ENCODE data around the gene DRC3. TPM values are rescaled to one million over a fixed set of nuclear protein-coding genes. Genes with fewer than 3 reads are reported as not detected.

The DRC3 gene
- total and polyA plus RNA-seq, 2 experiments from 2014 or later, result 1.1 to 1.8 TPM

DNA sequence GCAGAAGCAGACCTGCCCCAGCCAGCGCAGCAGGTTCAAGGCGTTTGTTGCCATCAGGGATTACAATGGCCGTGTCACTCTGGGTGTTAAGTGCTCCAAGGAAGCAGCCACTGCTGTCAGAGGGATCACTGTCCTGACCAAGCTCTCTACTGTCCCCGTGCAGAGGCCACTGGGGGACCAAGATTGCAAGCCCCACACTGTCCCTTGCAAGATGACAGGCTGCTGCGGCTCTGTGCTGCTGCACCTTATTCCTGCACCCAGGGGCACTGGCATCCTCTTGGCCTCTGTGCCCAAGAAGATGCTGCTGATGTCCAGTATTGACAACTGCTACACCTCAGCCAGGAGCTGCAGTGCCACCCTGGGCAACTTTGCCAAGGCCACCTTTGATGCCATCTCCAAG, 38.6 kb downstream of the DRC3 start:
- Histone ChIP-seq H3K79me2 (no peaks in the 10 kb centered on the region), H3K4me2 (no peak overlapping the region), H3K36me3 (replicated peaks; ENCODE audit: insufficient read depth, low read depth) (no peaks in the 10 kb centered on the region), H3K4me1 (ENCODE audit: insufficient read depth) (no peaks in the 10 kb centered on the region), H3K9me2 (replicated peaks; ENCODE audit: insufficient read depth) (no peaks in the 10 kb centered on the region), H3K27ac (no peak overlapping the region), H3K27me3 (no peaks in the 10 kb centered on the region), H4K20me1 (ENCODE audit: insufficient read depth, poor library complexity, severe bottlenecking) (no peaks in the 10 kb centered on the region), H2AFZ (no peak overlapping the region), H3K9me3 (ENCODE audit: low read depth) (no peaks in the 10 kb centered on the region), H3K4me3 (no peak overlapping the region)
- WGBS (ENCODE audit: low lambda C conversion rate, missing lambda C conversion rate), result 94% methylated on average over 5 of the region's 5 CpGs
- no peak for DNase-seq (ENCODE audit: low spot score)
- TF ChIP-seq, protein P1, sequence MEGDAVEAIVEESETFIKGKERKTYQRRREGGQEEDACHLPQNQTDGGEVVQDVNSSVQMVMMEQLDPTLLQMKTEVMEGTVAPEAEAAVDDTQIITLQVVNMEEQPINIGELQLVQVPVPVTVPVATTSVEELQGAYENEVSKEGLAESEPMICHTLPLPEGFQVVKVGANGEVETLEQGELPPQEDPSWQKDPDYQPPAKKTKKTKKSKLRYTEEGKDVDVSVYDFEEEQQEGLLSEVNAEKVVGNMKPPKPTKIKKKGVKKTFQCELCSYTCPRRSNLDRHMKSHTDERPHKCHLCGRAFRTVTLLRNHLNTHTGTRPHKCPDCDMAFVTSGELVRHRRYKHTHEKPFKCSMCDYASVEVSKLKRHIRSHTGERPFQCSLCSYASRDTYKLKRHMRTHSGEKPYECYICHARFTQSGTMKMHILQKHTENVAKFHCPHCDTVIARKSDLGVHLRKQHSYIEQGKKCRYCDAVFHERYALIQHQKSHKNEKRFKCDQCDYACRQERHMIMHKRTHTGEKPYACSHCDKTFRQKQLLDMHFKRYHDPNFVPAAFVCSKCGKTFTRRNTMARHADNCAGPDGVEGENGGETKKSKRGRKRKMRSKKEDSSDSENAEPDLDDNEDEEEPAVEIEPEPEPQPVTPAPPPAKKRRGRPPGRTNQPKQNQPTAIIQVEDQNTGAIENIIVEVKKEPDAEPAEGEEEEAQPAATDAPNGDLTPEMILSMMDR (IDR thresholded peaks at IDR 0.05; ENCODE audit: poor library complexity), result no peak
- TF ChIP-seq EZH2phosphoT487 (IDR thresholded peaks at IDR 0.05; ENCODE audit: low read depth, severe bottlenecking, unreplicated experiment) (no peak), EZH2 (IDR thresholded peaks at IDR 0.05; ENCODE audit: borderline replicate concordance) (no peak)

DNA sequence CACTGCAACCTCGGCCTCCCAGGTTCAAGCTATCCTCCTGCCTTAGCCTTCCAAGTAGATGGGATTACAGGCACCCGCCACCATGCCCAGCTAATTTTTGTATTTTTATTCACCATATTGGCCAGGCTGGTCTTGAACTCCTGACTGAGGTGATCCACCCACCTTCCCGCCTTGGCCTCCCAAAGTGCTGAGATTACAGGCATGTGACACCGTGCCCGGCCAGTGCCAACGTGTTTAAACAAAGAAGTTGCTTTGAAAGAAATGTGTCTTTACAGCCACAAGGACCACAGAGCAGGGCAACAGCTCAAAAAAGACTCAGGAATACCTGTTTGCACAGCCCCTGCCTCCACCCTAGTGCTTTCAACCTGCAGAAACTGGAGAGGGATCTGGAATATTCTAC, 41.3 kb downstream of the DRC3 start:
- H2AFZ ChIP-seq, result no peak overlapping the region
- no peak for TF ChIP-seq EZH2 (IDR thresholded peaks at IDR 0.05; ENCODE audit: borderline replicate concordance)
- TF ChIP-seq, protein P1 (IDR thresholded peaks at IDR 0.05; ENCODE audit: poor library complexity), result no peak
- no peak for TF ChIP-seq EZH2phosphoT487 (IDR thresholded peaks at IDR 0.05; ENCODE audit: low read depth, severe bottlenecking, unreplicated experiment)
- 97% methylated on average over 6 of the region's 6 CpGs for WGBS (ENCODE audit: low lambda C conversion rate, missing lambda C conversion rate)
- no peaks in the 10 kb centered on the region for H3K36me3 ChIP-seq (replicated peaks; ENCODE audit: insufficient read depth, low read depth)
- no peaks in the 10 kb centered on the region for H3K9me3 ChIP-seq (ENCODE audit: low read depth)
- no peaks in the 10 kb centered on the region for H3K9me2 ChIP-seq (replicated peaks; ENCODE audit: insufficient read depth)
- no peaks in the 10 kb centered on the region for H4K20me1 ChIP-seq (ENCODE audit: insufficient read depth, poor library complexity, severe bottlenecking)
- H3K27me3 ChIP-seq, result no peaks in the 10 kb centered on the region
- peaks cover 7% of the 10 kb centered on the region for H3K4me1 ChIP-seq (ENCODE audit: insufficient read depth)
- H3K4me2 ChIP-seq, result no peak overlapping the region
- no peak overlapping the region for H3K4me3 ChIP-seq
- H3K27ac ChIP-seq, result no peak overlapping the region
- no peaks in the 10 kb centered on the region for H3K79me2 ChIP-seq
- DNase-seq (ENCODE audit: low spot score), result no peak

DNA sequence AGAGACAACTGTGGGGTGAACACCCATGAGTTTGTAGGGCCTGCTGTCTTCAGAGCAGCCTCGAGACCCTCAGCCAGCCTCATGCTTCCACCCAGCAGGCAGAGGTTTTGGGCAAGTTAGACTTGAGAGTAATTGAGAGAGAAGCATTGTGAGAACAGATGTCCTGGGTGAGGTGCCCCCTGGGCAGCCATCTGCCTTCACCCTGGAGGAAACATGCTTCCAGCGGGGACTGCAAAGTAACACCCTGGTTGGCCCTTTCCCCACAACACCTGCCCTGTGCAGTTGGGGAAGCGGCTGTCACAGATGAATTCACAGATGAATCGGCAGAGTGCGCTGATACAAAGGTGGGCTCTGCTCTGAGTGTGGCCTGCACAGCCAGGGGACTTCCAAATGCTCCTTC, 42.9 kb downstream of the DRC3 start:
- Histone ChIP-seq H3K4me1 (ENCODE audit: insufficient read depth) (peaks cover 7% of the 10 kb centered on the region), H3K9me3 (ENCODE audit: low read depth) (no peaks in the 10 kb centered on the region), H3K36me3 (replicated peaks; ENCODE audit: insufficient read depth, low read depth) (no peaks in the 10 kb centered on the region), H3K27me3 (no peaks in the 10 kb centered on the region), H3K9me2 (replicated peaks; ENCODE audit: insufficient read depth) (no peaks in the 10 kb centered on the region), H3K4me3 (no peak overlapping the region), H2AFZ (no peak overlapping the region), H3K27ac (no peak overlapping the region), H4K20me1 (ENCODE audit: insufficient read depth, poor library complexity, severe bottlenecking) (no peaks in the 10 kb centered on the region), H3K79me2 (no peaks in the 10 kb centered on the region), H3K4me2 (no peak overlapping the region)
- TF ChIP-seq EZH2 (IDR thresholded peaks at IDR 0.05; ENCODE audit: borderline replicate concordance) (no peak), EZH2phosphoT487 (IDR thresholded peaks at IDR 0.05; ENCODE audit: low read depth, severe bottlenecking, unreplicated experiment) (no peak)
- TF ChIP-seq, protein P1 (IDR thresholded peaks at IDR 0.05; ENCODE audit: poor library complexity), result no peak
- DNase-seq (ENCODE audit: low spot score), result no peak
- 97% methylated on average over 5 of the region's 5 CpGs for WGBS (ENCODE audit: low lambda C conversion rate, missing lambda C conversion rate)

DNA sequence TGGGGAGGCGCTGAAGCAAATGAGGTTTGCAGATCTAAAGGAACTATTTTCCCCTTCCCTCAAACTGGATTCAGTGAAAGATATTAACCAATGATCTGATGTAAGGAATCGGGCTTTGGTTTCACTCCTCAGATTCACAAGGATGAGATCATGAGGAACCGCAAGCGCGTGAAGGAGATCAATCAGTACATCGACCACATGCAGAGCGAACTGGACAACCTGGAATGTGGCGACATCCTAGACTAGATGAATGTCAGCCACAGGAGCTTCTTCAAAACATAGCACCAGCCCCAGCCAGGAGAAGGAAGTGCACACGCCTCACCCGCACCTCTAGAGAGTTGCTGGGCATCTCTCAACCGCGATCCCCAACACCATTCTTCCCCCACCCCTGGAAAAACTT, 43.8 kb downstream of the DRC3 start:
- no peak overlapping the region for H3K4me2 ChIP-seq
- H3K27me3 ChIP-seq, result no peaks in the 10 kb centered on the region
- H2AFZ ChIP-seq, result no peak overlapping the region
- no peak overlapping the region for H3K4me3 ChIP-seq
- H3K36me3 ChIP-seq (replicated peaks; ENCODE audit: insufficient read depth, low read depth), result no peaks in the 10 kb centered on the region
- no peak overlapping the region for H3K27ac ChIP-seq
- WGBS (ENCODE audit: low lambda C conversion rate, missing lambda C conversion rate), result 93% methylated on average over 12 of the region's 12 CpGs
- H3K4me1 ChIP-seq (ENCODE audit: insufficient read depth), result peaks cover 7% of the 10 kb centered on the region
- H3K9me2 ChIP-seq (replicated peaks; ENCODE audit: insufficient read depth), result no peaks in the 10 kb centered on the region
- H3K79me2 ChIP-seq, result no peaks in the 10 kb centered on the region
- TF ChIP-seq EZH2 (IDR thresholded peaks at IDR 0.05; ENCODE audit: borderline replicate concordance), result no peak
- TF ChIP-seq EZH2phosphoT487 (IDR thresholded peaks at IDR 0.05; ENCODE audit: low read depth, severe bottlenecking, unreplicated experiment), result no peak
- TF ChIP-seq, protein P1 (IDR thresholded peaks at IDR 0.05; ENCODE audit: poor library complexity), result no peak
- DNase-seq (ENCODE audit: low spot score), result no peak
- no peaks in the 10 kb centered on the region for H3K9me3 ChIP-seq (ENCODE audit: low read depth)
- no peaks in the 10 kb centered on the region for H4K20me1 ChIP-seq (ENCODE audit: insufficient read depth, poor library complexity, severe bottlenecking)
